Thymus (tissue), 14 donors: ENCODE measurements around the gene TLN1. TPM values are rescaled to one million over a fixed set of nuclear protein-coding genes. Genes with fewer than 3 reads are reported as not detected.
A peak's percentile ranks its signal among the peaks of the same experiment; 100 is the strongest.

Experiments used
- DNase-seq, 9 donors: peaks; one replicate each; pipeline ENCODE4 v3.0.0-alpha.2; 2013; ENCODE audit warnings: low spot score in 9 of 9, low read depth in 6 of 9, missing footprints in 1 of 9
- H3K27ac ChIP-seq, 2 donors: one replicate each; pipeline ENCODE4 v1.5.1; 2013; ENCODE audit warnings: control low read depth in 1 of 2, low read depth in 1 of 2, low read length in 1 of 2, mild to moderate bottlenecking in 1 of 2, moderate library complexity in 1 of 2
- H3K27me3 ChIP-seq, 2 donors: one replicate each; pipeline ENCODE4 v1.5.1; 2013; ENCODE audit warnings: low read length in 1 of 2; ENCODE audit not compliant: control insufficient read depth in 2 of 2, insufficient read depth in 1 of 2
- H3K36me3 ChIP-seq, 2 donors: one replicate each; pipeline ENCODE4 v1.5.1; 2013; ENCODE audit warnings: low read length in 1 of 2, mild to moderate bottlenecking in 1 of 2, moderate library complexity in 1 of 2; ENCODE audit not compliant: control insufficient read depth in 2 of 2, insufficient read depth in 2 of 2
- H3K4me1 ChIP-seq, 2 donors: one replicate each; pipeline ENCODE4 v1.5.1; 2013; ENCODE audit warnings: low read length in 2 of 2; ENCODE audit not compliant: control insufficient read depth in 2 of 2, insufficient read depth in 2 of 2
- H3K4me3 ChIP-seq, 2 donors: one replicate each; pipeline ENCODE4 v1.5.1; 2013; ENCODE audit warnings: low read length in 2 of 2, control low read depth in 1 of 2, mild to moderate bottlenecking in 1 of 2
- H3K9me3 ChIP-seq, 2 donors: one replicate each; pipeline ENCODE4 v1.5.1; 2013; ENCODE audit warnings: low read length in 1 of 2, mild to moderate bottlenecking in 1 of 2; ENCODE audit not compliant: control insufficient read depth in 2 of 2, insufficient read depth in 1 of 2
- WGBS: extraction: QIAGEN DNeasy Blood & Tissue Kit; methylation state at CpG from one replicate; pipeline ENCODE4 v1.1.7; 2013; 5-methylcytosine and 5-hydroxymethylcytosine counted together
- long read RNA-seq, 10 donors: transcript quantifications; one replicate each; lab custom pipeline, GENCODE V29; 2026
- polyA plus RNA-seq: library from polyadenylated mRNA; stranded (reverse); fragments of 200-250 nt; gene quantifications from one replicate; pipeline ENCODE4 v1.2.3, GENCODE V29; 2013
- total RNA-seq: library from RNA; stranded (reverse); fragments of 120-200 nt; gene quantifications from one replicate; pipeline ENCODE4 v1.2.4, GENCODE V29; 2013
- donor health status: healthy.

Gene TLN1, protein sequence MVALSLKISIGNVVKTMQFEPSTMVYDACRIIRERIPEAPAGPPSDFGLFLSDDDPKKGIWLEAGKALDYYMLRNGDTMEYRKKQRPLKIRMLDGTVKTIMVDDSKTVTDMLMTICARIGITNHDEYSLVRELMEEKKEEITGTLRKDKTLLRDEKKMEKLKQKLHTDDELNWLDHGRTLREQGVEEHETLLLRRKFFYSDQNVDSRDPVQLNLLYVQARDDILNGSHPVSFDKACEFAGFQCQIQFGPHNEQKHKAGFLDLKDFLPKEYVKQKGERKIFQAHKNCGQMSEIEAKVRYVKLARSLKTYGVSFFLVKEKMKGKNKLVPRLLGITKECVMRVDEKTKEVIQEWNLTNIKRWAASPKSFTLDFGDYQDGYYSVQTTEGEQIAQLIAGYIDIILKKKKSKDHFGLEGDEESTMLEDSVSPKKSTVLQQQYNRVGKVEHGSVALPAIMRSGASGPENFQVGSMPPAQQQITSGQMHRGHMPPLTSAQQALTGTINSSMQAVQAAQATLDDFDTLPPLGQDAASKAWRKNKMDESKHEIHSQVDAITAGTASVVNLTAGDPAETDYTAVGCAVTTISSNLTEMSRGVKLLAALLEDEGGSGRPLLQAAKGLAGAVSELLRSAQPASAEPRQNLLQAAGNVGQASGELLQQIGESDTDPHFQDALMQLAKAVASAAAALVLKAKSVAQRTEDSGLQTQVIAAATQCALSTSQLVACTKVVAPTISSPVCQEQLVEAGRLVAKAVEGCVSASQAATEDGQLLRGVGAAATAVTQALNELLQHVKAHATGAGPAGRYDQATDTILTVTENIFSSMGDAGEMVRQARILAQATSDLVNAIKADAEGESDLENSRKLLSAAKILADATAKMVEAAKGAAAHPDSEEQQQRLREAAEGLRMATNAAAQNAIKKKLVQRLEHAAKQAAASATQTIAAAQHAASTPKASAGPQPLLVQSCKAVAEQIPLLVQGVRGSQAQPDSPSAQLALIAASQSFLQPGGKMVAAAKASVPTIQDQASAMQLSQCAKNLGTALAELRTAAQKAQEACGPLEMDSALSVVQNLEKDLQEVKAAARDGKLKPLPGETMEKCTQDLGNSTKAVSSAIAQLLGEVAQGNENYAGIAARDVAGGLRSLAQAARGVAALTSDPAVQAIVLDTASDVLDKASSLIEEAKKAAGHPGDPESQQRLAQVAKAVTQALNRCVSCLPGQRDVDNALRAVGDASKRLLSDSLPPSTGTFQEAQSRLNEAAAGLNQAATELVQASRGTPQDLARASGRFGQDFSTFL (N-terminal part only)
- total RNA-seq (83.0 TPM), polyA plus RNA-seq (74.5 TPM)
- long read RNA-seq, donor 1: 0 reads
- long read RNA-seq, donor 2: 0 reads
- long read RNA-seq, donor 3, full-length matches to known transcripts: 4 of 24 reads
- long read RNA-seq, donor 3, partial matches to known transcripts: 20 of 24 reads
- long read RNA-seq, donor 3, other reads (novel, unspliced or antisense): 0 of 24 reads
- long read RNA-seq, donor 4, partial matches to known transcripts: 19 of 20 reads
- long read RNA-seq, donor 4, other reads (novel, unspliced or antisense): 0 of 20 reads
- long read RNA-seq, donor 5, partial matches to known transcripts: 24 of 33 reads
- long read RNA-seq, donor 5, other reads (novel, unspliced or antisense): 6 of 33 reads
- long read RNA-seq, donor 6, partial matches to known transcripts: 66 of 71 reads
- long read RNA-seq, donor 6, other reads (novel, unspliced or antisense): 0 of 71 reads
- long read RNA-seq, donor 7, partial matches to known transcripts: 43 of 46 reads
- long read RNA-seq, donor 7, other reads (novel, unspliced or antisense): 0 of 46 reads
- long read RNA-seq, donor 8, partial matches to known transcripts: 31 of 37 reads
- long read RNA-seq, donor 8, other reads (novel, unspliced or antisense): 0 of 37 reads
- long read RNA-seq, donor 9, partial matches to known transcripts: 17 of 18 reads
- long read RNA-seq, donor 9, other reads (novel, unspliced or antisense): 0 of 18 reads
- long read RNA-seq, donor 10, partial matches to known transcripts: 36 of 38 reads
- long read RNA-seq, donor 10, other reads (novel, unspliced or antisense): 0 of 38 reads

DNA sequence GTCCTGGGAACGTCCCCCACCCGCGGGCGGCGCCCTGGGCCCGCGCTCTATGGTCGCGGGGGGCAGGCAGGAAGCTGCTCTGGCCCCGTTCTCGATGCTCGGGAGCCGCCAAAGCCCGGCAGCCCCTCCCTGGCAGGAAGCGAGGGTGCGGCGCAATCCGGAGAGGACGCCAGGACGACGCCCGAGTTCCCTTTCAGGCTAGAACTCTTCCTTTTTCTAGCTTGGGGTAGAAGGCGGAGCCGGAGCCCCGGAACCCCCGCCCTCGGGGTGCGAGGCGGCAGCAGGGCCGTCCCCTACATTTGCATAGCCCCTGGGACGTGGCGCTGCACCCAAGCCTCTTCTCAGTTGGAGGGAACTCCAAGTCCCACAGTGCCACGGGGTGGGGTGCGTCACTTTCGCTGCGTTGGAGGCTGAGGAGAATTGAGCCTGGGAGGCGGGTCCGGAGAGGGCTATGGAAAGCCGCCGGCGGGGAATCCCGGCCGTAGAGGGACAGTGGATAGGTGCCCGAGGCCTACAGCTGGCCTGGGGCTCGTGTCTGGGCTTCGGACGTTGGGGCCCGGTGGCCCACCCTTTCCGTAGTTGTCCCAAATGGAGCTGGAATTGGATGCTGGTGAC is at the start of gene TLN1, which contains the start of gene CREB3:
TLN1 (minus strand) TSS at position 11 of the 615 bp plus-strand sequence. CDS start 6,501 bp downstream, outside the sequence.
CREB3 (plus strand) TSS at position 482 of the 615 bp plus-strand sequence; CDS start at position 589, 107 bp downstream.
- Histone ChIP-seq H3K27me3 (no peaks in the 10 kb centered on the region), H3K27ac (peak within 1 kb of the TSS; percentile 83 to 93), H3K4me1 (peaks cover 47 to 54% of the 10 kb centered on the region in 2 donors), H3K9me3 (no peaks in the 10 kb centered on the region), H3K4me3 (peak within 1 kb of the TSS; percentile 74 to 79), H3K36me3 (peaks cover 22 to 32% of the 10 kb centered on the region in 2 donors)
- DNase-seq: peak; percentile 83 to 98 (median 95)
- WGBS: under 1% methylated on average over 49 of the region's 49 CpGs

DNA sequence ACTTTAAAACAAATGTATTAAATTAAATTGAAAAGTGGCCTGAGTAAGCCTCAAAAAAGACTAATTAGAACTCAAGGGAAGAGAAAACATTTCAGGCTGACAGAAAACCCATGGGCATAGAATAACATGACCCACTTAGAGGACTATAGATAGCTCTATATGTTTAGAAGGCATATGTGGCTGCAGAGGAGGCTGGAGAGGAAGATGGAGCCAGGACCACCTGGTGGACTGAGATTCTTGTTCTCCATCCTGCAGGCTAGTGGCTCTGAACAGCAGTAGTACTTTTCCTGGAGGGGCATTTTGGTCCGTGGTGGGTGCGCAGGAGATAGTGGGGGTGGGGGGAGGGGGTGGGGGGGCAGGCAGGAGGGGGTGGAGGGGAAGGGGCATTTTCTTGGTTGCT is 49.1 kb upstream of the TLN1 start:
- no peaks in the 10 kb centered on the region for H3K27me3 ChIP-seq
- H3K36me3 ChIP-seq: no peaks in the 10 kb centered on the region
- H3K4me3 ChIP-seq: no peak overlapping the region
- DNase-seq: no peak
- H3K9me3 ChIP-seq: no peaks in the 10 kb centered on the region
- H3K4me1 ChIP-seq: no peaks in the 10 kb centered on the region
- no peak overlapping the region for H3K27ac ChIP-seq
- WGBS: 93% methylated on average over 2 of the region's 2 CpGs

DNA sequence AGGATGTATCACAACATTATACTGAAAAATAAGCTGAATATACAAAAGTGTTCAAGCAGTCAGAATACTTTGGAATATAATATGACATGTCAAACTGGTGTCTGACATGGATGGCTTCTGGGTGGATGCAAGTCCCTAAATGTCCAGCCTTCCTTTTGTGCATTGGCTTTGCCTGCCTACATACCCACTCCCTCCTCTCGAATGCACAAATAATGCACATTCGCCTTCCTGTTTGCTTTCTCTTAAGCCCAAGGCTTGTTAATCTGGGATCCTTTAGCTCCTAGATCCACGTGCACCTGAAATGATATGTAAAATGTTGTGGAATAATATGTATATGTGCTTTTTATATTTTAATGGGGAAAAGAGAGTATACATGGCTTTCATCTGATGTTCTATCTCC is 46.5 kb upstream of the TLN1 start:
- Histone ChIP-seq H3K4me3 (no peak overlapping the region), H3K27ac (no peak overlapping the region), H3K9me3 (no peaks in the 10 kb centered on the region), H3K4me1 (peaks cover 0 to 4% of the 10 kb centered on the region in 2 donors), H3K36me3 (no peaks in the 10 kb centered on the region), H3K27me3 (no peaks in the 10 kb centered on the region)
- DNase-seq: no peak
- whole genome bisulfite sequencing: 96% methylated on average over 3 of the region's 3 CpGs

DNA sequence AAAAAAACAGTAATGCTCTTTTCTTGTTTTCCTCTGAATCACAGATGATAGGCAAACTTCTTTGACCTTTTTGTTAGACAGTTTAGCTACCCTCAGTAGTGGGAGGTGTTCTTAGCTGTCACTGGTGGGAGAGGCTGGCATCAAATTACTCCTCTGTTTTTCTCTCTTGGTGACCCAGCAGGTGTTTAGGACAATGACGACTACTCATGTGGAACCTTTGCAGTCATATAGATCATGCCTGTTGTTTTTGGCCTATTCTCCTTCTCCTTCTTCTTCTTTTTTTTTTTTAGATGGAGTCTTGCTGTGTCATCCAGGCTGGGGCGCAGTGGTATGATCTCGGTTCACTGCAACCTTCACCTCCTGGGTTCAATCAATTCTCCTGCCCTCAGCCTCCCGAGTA is 44.0 kb upstream of the TLN1 start:
- H3K27me3 ChIP-seq: no peaks in the 10 kb centered on the region

DNA sequence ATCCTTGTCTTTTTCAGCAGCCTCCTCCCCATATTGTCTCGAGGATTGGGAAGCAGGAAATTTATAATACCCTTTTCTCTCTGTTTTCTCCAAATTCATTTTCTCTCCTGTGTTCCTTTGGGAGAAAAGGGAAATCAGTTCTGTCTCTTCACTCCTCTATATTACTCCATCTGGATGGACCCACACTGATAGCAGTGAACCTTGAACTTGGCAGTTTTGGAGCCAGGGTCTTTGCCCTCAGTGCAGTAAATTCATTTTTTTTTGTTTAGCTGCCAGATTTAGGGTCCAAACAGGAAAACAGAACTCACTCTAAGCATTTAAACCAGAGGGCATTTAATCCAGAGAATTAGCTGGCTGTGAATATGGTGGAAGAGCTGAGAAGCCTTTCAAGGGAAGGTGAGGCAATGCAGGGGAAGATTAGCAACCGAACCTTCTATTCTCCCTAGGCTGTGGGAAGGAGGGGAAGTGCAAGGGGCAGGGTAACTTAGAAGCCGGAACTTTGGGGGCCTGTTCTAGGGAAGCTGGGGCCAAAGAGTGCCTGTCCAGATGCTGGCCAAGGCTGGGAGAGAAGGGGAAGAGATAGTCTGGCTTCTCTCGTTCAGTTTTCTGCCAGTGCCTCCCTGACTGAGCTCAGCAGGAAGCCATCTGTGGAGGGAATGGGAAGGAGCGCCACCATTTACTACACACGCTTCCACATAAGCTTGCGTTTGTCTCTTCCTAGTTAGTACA is 43.1 kb upstream of the TLN1 start:
- H3K36me3 ChIP-seq: no peaks in the 10 kb centered on the region
- 69% methylated on average over 7 of the region's 7 CpGs for WGBS
- H3K9me3 ChIP-seq: no peaks in the 10 kb centered on the region
- no peak overlapping the region for H3K27ac ChIP-seq
- no peak for DNase-seq
- no peak overlapping the region for H3K4me3 ChIP-seq
- peaks cover 0 to 4% of the 10 kb centered on the region in 2 donors for H3K4me1 ChIP-seq
- H3K27me3 ChIP-seq: no peaks in the 10 kb centered on the region

More for the DNA sequence above, 44.0 kb upstream of the TLN1 start:
- no peaks in the 10 kb centered on the region for H3K36me3 ChIP-seq
- DNase-seq: no peak
- 87% methylated on average over 4 of the region's 4 CpGs for WGBS
- peaks cover 0 to 4% of the 10 kb centered on the region in 2 donors for H3K4me1 ChIP-seq
- no peak overlapping the region for H3K4me3 ChIP-seq
- no peaks in the 10 kb centered on the region for H3K9me3 ChIP-seq
- no peak overlapping the region for H3K27ac ChIP-seq

DNA sequence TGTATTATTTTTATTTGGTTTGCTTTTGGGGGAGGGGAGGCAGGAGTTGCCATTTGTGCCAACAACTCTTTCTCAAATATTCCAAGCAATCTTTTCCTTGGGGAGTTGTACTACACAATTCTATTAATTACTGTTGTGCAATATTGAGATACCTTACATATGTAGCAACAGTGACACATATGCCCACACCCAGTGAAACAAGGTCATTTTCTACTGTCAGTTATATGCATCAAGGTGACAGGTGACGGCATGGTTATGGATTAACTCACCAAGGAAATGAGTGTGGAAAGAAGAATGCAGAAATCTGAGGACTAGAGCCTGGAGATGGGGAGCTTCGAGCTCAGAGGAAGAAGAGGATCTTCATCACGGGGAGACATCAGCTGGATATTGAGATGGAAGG is 39.9 kb upstream of the TLN1 start:
- no peak overlapping the region for H3K27ac ChIP-seq
- WGBS: 98% methylated on average over 3 of the region's 3 CpGs
- DNase-seq: no peak

DNA sequence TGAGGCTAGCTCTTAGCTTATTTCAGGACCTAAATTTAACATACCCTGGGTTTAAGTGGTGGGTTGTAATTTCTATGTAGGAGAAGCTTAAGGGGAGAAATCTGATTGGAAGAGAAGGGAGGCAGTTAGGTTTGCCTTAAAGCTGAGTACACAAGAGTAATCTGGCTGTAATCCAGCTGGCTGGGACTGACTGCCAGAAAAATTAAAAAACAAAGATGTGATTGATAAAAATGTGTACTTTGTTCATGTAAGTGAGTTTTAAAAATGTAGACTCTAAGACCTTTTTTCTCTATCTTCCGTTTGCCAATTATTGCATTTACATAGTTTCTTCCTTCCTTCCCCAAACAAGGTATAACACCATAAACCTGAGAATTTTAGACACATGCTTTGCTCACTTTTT is 39.5 kb upstream of the TLN1 start:
- no peak overlapping the region for H3K27ac ChIP-seq
- DNase-seq: no peak
- WGBS: 93% methylated on average over 1 of the region's 1 CpG
- H3K4me3 ChIP-seq: no peak overlapping the region
- peaks cover 0 to 4% of the 10 kb centered on the region in 2 donors for H3K4me1 ChIP-seq
- no peaks in the 10 kb centered on the region for H3K9me3 ChIP-seq
- H3K36me3 ChIP-seq: no peaks in the 10 kb centered on the region
- no peaks in the 10 kb centered on the region for H3K27me3 ChIP-seq

More for the DNA sequence above, 39.9 kb upstream of the TLN1 start:
- H3K4me1 ChIP-seq: peaks cover 0 to 4% of the 10 kb centered on the region in 2 donors
- H3K9me3 ChIP-seq: no peaks in the 10 kb centered on the region
- H3K4me3 ChIP-seq: no peak overlapping the region
- no peaks in the 10 kb centered on the region for H3K27me3 ChIP-seq
- H3K36me3 ChIP-seq: no peaks in the 10 kb centered on the region
